ENCODE measurements around the gene DLGAP1. TPM values are rescaled to one million over a fixed set of nuclear protein-coding genes. Genes with fewer than 3 reads are reported as not detected.

DLGAP1 gene
- total and polyA plus RNA-seq, 10 of the 15 experiments (the other 5 are each of a cell fraction or from before 2014, with no cell fraction given) = 0.23 to 27.6 (median 1.9) TPM

GRCh38 chr18:3610813-3611212 is 844.3 kb downstream of the DLGAP1 start:
- FAIRE-seq (no peak), DNase-seq (ENCODE audit: low read depth, low spot score) (no peak), ATAC-seq (no peak)
- H3K9ac ChIP-seq (ENCODE audit: control insufficient read depth, insufficient read depth, low read length) = no peak overlapping the region
- no peaks in the 10 kb centered on the region for H3K27me3 ChIP-seq (replicated peaks in 1 of 2; ENCODE audit: control insufficient read depth in 2 of 2, insufficient read depth in 2 of 2, low read length in 1 of 2)
- H2AFZ ChIP-seq (ENCODE audit: control insufficient read depth, low read depth, low read length) = no peak overlapping the region
- no peak overlapping the region for H3K4me2 ChIP-seq (ENCODE audit: control insufficient read depth, insufficient read depth)
- no peaks in the 10 kb centered on the region for H3K79me2 ChIP-seq (ENCODE audit: control insufficient read depth, insufficient read depth, low read length)
- ChIA-PET CTCF (interaction anchor here (0.7 to 1.6 kb wide), 3 partner anchors 16 to 90 kb away, joined by 3 to 7 read pairs (median 6); no protein-coding TSS in a partner anchor), POLR2A (interaction anchor here (0.7 kb wide), 1 partner anchor 56 kb away, joined by 3 read pairs; no protein-coding TSS in a partner anchor), SMC1A (ENCODE audit: uncharacterized antibody, unreplicated experiment) (no interaction called here), RAD21 (ENCODE audit: unreplicated experiment) (no interaction called here)
- H3K9me3 ChIP-seq (replicated peaks; ENCODE audit: control insufficient read depth, insufficient read depth, low read length) = no peaks in the 10 kb centered on the region
- intact Hi-C loops (cut with micrococcal nuclease; ENCODE audit: unreplicated experiment) = no loop called here
- no peak overlapping the region for H3K27ac ChIP-seq (ENCODE audit: control insufficient read depth, insufficient read depth)
- in situ Hi-C loops (cut with MboI) = no loop called here
- WGBS (ENCODE audit: insufficient coverage, insufficient replicate concordance, low lambda C conversion rate, missing lambda C conversion rate) = 45% methylated on average over 6 of the region's 6 CpGs
- no peak overlapping the region for H3K4me3 ChIP-seq
- TF ChIP-seq, protein P1, sequence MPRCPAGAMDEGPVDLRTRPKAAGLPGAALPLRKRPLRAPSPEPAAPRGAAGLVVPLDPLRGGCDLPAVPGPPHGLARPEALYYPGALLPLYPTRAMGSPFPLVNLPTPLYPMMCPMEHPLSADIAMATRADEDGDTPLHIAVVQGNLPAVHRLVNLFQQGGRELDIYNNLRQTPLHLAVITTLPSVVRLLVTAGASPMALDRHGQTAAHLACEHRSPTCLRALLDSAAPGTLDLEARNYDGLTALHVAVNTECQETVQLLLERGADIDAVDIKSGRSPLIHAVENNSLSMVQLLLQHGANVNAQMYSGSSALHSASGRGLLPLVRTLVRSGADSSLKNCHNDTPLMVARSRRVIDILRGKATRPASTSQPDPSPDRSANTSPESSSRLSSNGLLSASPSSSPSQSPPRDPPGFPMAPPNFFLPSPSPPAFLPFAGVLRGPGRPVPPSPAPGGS (IDR thresholded peaks at IDR 0.05; ENCODE audit: borderline replicate concordance, insufficient read depth, low read depth, low read length, poor library complexity, severe bottlenecking) = peak; percentile 59
- TF ChIP-seq, protein P2, sequence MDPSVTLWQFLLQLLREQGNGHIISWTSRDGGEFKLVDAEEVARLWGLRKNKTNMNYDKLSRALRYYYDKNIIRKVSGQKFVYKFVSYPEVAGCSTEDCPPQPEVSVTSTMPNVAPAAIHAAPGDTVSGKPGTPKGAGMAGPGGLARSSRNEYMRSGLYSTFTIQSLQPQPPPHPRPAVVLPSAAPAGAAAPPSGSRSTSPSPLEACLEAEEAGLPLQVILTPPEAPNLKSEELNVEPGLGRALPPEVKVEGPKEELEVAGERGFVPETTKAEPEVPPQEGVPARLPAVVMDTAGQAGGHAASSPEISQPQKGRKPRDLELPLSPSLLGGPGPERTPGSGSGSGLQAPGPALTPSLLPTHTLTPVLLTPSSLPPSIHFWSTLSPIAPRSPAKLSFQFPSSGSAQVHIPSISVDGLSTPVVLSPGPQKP (IDR thresholded peaks at IDR 0.05; ENCODE audit: low read depth, low read length) = no peak
- no peaks in the 10 kb centered on the region for H4K20me1 ChIP-seq (ENCODE audit: control insufficient read depth, insufficient read depth)
- H3K4me1 ChIP-seq (ENCODE audit: control insufficient read depth, insufficient read depth, low read length) = no peaks in the 10 kb centered on the region
- no peaks in the 10 kb centered on the region; a peak in 1 of 4 replicates for H3K36me3 ChIP-seq (ENCODE audit: control insufficient read depth in 2 of 2, insufficient read depth in 2 of 2, low read length in 1 of 2)
- no TSS peak for BruUV-seq (replicated peaks)

DNA sequence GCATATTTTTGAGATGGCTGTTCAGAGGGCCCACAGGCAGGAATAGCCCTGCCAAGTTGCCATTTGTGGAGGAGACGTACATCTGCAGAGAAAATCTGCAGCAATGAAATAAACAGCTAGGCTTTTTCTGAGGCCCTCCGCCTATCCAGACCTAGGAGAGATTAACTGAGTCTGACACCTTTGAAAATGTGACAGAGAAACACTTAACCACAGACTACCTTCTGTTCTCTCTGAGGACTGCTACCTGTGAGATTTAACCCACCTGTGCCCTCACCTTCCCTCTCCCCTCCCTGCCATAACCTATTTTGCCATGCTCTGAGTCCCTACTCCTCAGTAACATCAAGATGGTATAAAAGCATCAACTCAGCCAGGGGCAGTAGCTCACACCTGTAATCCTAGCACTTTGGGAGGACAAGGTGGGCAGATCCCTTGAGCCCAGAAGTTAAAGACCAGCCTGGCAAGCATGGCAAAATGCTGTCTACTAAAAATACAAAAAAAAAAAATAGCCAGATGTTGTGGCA is 844.9 kb downstream of the DLGAP1 start:
- in situ Hi-C loops (cut with MboI) = no loop called here
- H3K9me3 ChIP-seq (replicated peaks; ENCODE audit: control insufficient read depth, insufficient read depth, low read length) = no peaks in the 10 kb centered on the region
- H4K20me1 ChIP-seq (ENCODE audit: control insufficient read depth, insufficient read depth) = no peaks in the 10 kb centered on the region
- H3K79me2 ChIP-seq (ENCODE audit: control insufficient read depth, insufficient read depth, low read length) = no peaks in the 10 kb centered on the region
- H3K36me3 ChIP-seq (ENCODE audit: control insufficient read depth in 2 of 2, insufficient read depth in 2 of 2, low read length in 1 of 2) = no peaks in the 10 kb centered on the region
- no peak overlapping the region for H2AFZ ChIP-seq (ENCODE audit: control insufficient read depth, low read depth, low read length)
- H3K9ac ChIP-seq (ENCODE audit: control insufficient read depth, insufficient read depth, low read length) = no peak overlapping the region
- no peaks in the 10 kb centered on the region for H3K27me3 ChIP-seq (replicated peaks in 1 of 2; ENCODE audit: control insufficient read depth in 2 of 2, insufficient read depth in 2 of 2, low read length in 1 of 2)
- H3K4me2 ChIP-seq (ENCODE audit: control insufficient read depth, insufficient read depth) = no peak overlapping the region
- SMC1A ChIA-PET (ENCODE audit: uncharacterized antibody, unreplicated experiment) = interaction anchor here (0.6 kb wide), 1 partner anchor 114 kb away, joined by 3 read pairs; no protein-coding TSS in a partner anchor
- CTCF ChIA-PET = interaction anchor here (0.7 to 1.4 kb wide), 2 partner anchors 56 to 91 kb away, joined by 3 to 6 read pairs; no protein-coding TSS in a partner anchor
- no peak overlapping the region for H3K27ac ChIP-seq (ENCODE audit: control insufficient read depth, insufficient read depth)
- no peak for DNase-seq (ENCODE audit: low read depth, low spot score)
- ATAC-seq = no peak
- FAIRE-seq = no peak
- H3K4me1 ChIP-seq (ENCODE audit: control insufficient read depth, insufficient read depth, low read length) = no peaks in the 10 kb centered on the region; the same call in 1 of the 2 replicates
- WGBS (ENCODE audit: insufficient coverage, insufficient replicate concordance, low lambda C conversion rate, missing lambda C conversion rate) = 42% methylated on average over 2 of the region's 2 CpGs
- RAD21 ChIA-PET (ENCODE audit: unreplicated experiment) = no interaction called here
- no peak for TF ChIP-seq SMAD5 (IDR thresholded peaks at IDR 0.05; ENCODE audit: low read depth)
- no peak for TF ChIP-seq ZNF274 (IDR thresholded peaks at IDR 0.05; ENCODE audit: insufficient read depth, insufficient read length)
- TF ChIP-seq MEF2A (IDR thresholded peaks at IDR 0.05; ENCODE audit: insufficient read depth, low read depth, low read length) = no peak
- no peak for TF ChIP-seq ZNF217 (IDR thresholded peaks at IDR 0.05)
- no peak for TF ChIP-seq TBL1XR1 (IDR thresholded peaks at IDR 0.05; ENCODE audit: low read depth, low read length)
- no peak for TF ChIP-seq MTA3 (IDR thresholded peaks at IDR 0.05; ENCODE audit: borderline replicate concordance, low read length)
- no peak overlapping the region for H3K4me3 ChIP-seq
- no TSS peak for BruUV-seq (replicated peaks)
- POLR2A ChIA-PET = interaction anchor here (0.7 kb wide), 1 partner anchor 55 kb away, joined by 3 read pairs; no protein-coding TSS in a partner anchor
- intact Hi-C loops (cut with micrococcal nuclease; ENCODE audit: unreplicated experiment) = no loop called here
